ENCODE results near the gene ALDH3B2. TPM values are rescaled to one million over a fixed set of nuclear protein-coding genes. Genes with fewer than 3 reads are reported as not detected.
A peak's percentile ranks its signal among the peaks of the same experiment; 100 is the strongest.
"Not testable (repeated sequence)": the region's sequence is repeated elsewhere in the genome, so short reads cannot be mapped to it uniquely, and the experiment has no call there.

The ALDH3B2 gene
- total RNA-seq, 1 donor: not detected

GRCh38 chr11:67663532-67664212 lies 10.8 kb downstream of the ALDH3B2 start:
- no peak for DNase-seq (ENCODE audit: low read depth)
- TF ChIP-seq CTCF (IDR thresholded peaks at IDR 0.05; ENCODE audit: insufficient read depth, low read length): no peak
- H3K4me3 ChIP-seq (ENCODE audit: low read depth, low read length): no peak overlapping the region

GRCh38 chr11:67662835-67663531 lies 11.4 kb downstream of the ALDH3B2 start:
- no peak for DNase-seq (ENCODE audit: low read depth)
- H3K4me3 ChIP-seq (ENCODE audit: low read depth, low read length): no peak overlapping the region
- TF ChIP-seq CTCF (IDR thresholded peaks at IDR 0.05; ENCODE audit: insufficient read depth, low read length): no peak

GRCh38 chr11:67662142-67662834 lies 12.1 kb downstream of the ALDH3B2 start:
- H3K4me3 ChIP-seq (ENCODE audit: low read depth, low read length): no peak overlapping the region
- TF ChIP-seq CTCF (IDR thresholded peaks at IDR 0.05; ENCODE audit: insufficient read depth, low read length): no peak
- DNase-seq (ENCODE audit: low read depth): no peak

GRCh38 chr11:67660752-67661151 lies 13.7 kb downstream of the ALDH3B2 start:
- not testable (repeated sequence) for DNase-seq (ENCODE audit: low read depth); H3K4me3 ChIP-seq (ENCODE audit: low read depth, low read length)

GRCh38 chr11:67659651-67660165 lies 14.7 kb downstream of the ALDH3B2 start:
- H3K4me3 ChIP-seq (ENCODE audit: low read depth, low read length); DNase-seq (ENCODE audit: low read depth): not testable (repeated sequence)

- no peak for DNase-seq (ENCODE audit: low read depth)
- H3K4me3 ChIP-seq (ENCODE audit: low read depth, low read length): no peak overlapping the region
- no peak for TF ChIP-seq CTCF (IDR thresholded peaks at IDR 0.05; ENCODE audit: insufficient read depth, low read length)
Observed at GRCh38 chr11:67657300-67657699, 17.1 kb downstream of the ALDH3B2 start.

GRCh38 chr11:67656278-67656922 lies 18.0 kb downstream of the ALDH3B2 start:
- TF ChIP-seq CTCF (IDR thresholded peaks at IDR 0.05; ENCODE audit: insufficient read depth, low read length): no peak
- H3K4me3 ChIP-seq (ENCODE audit: low read depth, low read length): no peak overlapping the region
- DNase-seq (ENCODE audit: low read depth): peak; percentile 45

Measured in fibroblast of the aortic adventitia (primary cell).